HG02610 (cell line): ENCODE data around the gene STARD3.
A peak's percentile ranks its signal among the peaks of the same experiment; 100 is the strongest.
"Not testable (repeated sequence)": the region's sequence is repeated elsewhere in the genome, so short reads cannot be mapped to it uniquely, and the experiment has no call there.

Experiments used
- ATAC-seq: cut with Tn5 transposase; IDR thresholded peaks from one replicate; pipeline ENCODE4 v1.9.1; 2021; ENCODE audit warnings: mild to moderate bottlenecking, moderate library complexity; ENCODE audit not compliant: unreplicated experiment

STARD3 gene

DNA sequence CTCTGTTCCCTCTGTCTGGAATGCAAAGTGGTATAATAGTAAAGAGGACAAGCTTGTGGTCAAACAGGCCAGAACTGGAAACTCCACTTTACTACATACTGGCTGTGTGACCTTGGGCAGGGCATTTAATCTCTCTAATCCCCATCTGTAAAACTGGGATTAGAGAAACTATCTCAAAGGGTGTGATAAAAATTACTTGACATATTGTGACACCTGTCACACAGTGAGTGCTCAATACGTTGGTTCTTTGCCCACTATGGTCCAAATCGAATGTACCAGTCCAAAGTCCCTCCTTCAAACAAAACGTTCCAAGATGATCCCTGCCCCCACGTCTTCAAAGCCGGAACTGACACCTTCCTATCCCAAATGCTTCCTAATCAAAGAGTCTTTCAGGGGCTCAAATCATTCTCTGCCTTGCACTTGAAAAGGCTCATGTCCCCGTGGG lies 50.2 kb downstream of the STARD3 start:
- ATAC-seq, result no peak

DNA sequence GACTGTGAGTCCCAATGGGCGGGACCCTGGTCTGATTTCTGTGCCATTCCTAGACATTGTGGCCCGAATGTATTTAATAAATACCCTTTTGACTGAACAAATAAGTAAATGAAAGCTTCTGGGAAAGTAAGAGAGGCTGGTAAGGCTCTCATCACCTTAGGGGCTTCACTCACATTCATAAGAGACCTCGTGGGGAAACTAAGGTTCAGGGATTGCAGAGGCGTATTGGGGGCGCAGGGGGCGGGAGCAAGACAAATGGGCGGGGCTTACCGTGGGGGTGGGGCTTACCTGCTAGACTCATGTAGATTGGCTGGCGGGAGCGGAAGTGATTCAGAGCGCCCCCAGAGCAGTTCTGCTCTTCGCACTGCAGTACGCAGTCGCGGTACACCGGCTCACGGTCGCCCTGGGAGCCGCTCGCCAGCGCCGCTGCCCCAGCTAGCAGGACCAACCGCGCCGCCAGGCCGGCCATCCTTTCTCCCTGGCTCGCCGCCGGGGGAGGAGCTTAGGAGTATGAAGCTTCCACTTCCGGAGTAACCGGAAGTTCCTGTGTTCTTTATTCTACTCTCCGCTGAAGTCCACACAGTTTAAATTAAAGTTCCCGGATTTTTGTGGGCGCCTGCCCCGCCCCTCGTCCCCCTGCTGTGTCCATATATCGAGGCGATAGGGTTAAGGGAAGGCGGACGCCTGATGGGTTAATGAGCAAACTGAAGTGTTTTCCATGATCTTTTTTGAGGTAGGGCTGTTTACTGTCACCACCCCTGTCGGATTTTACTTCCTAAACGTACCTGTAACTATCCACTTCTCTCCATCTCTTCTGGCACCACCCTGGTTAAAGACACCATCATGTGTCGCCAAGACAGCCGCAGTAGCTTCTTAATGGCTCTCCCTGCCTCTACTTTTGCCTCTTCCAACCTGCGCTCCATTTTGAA lies 50.9 kb downstream of the STARD3 start, which contains the start of gene PGAP3:
Gene PGAP3, minus strand, starts transcription at position 512 of the 929 bp plus-strand sequence. Its CDS starts 43 bp downstream, at position 469.
- ATAC-seq, result peak; percentile 85

GRCh38 chr17:39688475-39688835 lies 51.5 kb downstream of the STARD3 start:
- ATAC-seq, result no peak

DNA sequence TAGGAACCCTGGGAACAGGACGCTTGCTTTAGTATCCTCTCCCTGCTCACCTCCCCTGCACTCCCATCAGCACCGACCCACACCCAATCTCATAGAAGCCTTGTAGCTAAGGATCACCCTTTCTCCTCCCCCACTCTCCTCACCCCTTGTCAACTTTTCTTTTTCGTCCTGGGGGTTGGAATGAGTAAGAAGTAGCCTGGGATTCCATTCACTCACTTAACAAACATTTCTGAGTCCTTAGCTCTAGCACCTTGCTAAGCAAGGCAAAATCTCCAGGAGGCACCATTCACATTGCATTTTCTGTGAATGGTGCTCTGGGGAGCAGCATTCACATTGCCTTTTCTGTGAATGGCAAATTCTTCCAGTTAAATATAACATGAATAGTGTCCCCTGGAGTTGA lies 52.0 kb downstream of the STARD3 start:
- no peak for ATAC-seq

GRCh38 chr17:39694593-39694992 lies 57.6 kb downstream of the STARD3 start:
- ATAC-seq, result no peak

DNA sequence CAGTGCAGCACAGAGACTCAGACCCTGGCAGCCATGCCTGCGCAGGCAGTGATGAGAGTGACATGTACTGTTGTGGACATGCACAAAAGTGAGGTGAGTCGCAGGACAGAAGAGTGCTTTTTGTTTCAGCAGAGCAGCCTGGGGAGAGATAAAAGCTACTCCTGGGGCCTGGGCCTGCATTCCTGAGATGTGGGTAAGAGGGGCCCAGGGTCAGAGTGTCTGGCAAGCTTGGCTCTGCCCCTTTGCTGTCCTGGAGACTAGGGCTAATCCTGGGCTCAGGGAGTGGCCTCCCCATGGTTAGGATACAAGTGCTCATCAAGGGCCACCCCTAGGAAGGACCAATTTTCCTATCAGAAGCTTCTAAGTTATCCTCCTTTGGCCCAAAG lies 58.1 kb downstream of the STARD3 start:
- no peak for ATAC-seq

GRCh38 chr17:39696731-39697130 lies 59.8 kb downstream of the STARD3 start:
- no peak for ATAC-seq

DNA sequence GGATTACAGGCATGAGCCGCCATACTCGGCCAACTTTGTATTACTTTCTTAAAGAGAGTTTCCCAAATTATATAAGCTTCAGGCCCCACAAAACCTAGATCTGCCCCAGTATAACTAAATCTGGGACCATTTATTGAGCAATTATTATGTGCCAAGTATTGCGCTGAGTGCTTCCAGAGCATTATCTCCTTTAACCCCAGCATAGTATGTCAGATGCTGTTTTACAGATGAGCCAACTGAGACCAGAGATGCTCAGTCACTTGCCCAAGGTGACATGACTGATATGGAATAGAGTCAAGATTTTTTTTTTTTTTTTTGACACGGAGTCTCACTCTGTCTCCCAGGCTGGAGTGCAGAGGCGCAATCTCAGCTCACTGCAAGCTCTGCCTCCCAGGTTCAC lies 61.0 kb downstream of the STARD3 start:
- ATAC-seq, result no peak

- not testable (repeated sequence) for ATAC-seq
These were observed 62.3 kb downstream of the STARD3 start for GRCh38 chr17:39699157-39699817.

GRCh38 chr17:39699818-39700147 lies 62.8 kb downstream of the STARD3 start, which contains the start of gene ERBB2:
Gene ERBB2, plus strand, starts transcription at chr17:39700064. Its CDS starts 175 bp downstream, at chr17:39700239.
- ATAC-seq, result no peak

- ATAC-seq, result no peak
These were observed 63.4 kb downstream of the STARD3 start for GRCh38 chr17:39700148-39700987.

DNA sequence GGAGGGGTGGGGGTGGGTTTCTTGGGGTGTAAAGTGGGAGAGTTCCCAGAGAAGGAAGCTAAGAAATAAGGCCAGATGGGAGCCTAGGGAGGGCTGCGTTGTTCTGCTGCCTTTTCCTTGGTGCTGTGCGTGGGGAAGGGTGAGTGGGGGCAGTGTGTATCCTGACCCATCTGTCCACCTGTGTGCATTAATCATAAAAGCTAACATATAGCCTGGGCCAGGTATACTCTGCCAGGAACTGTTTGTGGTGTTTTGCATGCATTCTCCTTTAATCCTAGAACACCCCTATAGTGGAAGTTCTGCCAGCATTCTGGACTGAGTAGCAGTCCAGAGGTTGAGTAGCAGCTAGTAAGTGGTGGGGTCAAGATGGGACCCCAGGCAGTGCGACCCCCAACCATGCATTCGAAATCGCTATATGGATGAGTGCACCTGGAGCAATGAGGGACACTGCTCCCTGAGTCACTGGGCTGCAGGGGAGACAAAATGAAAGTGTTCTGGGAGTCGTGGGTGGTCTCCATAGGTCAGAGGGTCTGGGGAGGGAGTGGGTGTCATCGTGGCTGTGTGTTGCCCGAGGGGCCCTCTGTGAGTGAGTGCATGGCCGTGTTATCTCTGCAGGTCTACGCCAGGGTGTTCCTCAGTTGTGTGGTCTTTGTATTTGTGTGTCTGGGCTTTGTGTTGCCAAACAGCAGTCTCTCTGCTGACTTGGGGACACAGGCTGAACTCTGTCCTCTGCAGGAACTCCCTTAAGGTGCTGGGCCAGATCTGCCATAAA lies 64.3 kb downstream of the STARD3 start:
- no peak for ATAC-seq

DNA sequence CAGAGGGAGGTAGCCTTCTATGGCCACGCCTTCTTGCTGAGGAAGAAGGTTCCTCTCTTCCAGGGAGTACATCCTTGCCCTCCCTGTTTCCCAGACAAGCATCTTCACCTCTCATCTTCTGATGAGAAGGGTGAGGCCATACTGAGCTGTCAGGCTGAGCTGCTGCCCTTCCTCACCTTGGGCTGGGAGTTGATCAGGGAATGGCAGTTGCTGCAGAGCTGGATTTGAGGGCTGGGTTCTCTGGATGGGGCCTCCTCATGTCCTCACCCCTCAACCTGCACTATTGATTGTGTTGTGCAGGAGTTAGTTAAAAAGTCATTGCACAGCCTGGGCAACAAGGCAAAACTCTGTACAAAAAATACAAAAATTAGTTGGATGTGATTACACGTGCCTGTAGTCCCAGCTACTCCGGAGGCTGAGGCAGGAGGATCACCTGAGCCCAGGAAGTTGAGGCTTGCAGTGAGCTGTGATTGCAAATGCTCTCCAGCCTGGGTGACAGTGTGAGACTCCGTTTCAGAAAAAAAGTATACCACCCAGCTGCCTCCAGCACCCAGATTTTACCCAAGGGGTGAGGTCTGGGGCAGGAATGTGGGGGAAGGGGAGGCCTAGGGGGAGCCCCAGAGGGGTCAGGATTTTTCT lies 65.0 kb downstream of the STARD3 start:
- no peak for ATAC-seq

- no peak for ATAC-seq
These were observed 66.3 kb downstream of the STARD3 start for GRCh38 chr17:39702901-39703893.

- no peak for ATAC-seq
These were observed 67.0 kb downstream of the STARD3 start for GRCh38 chr17:39703913-39704312.

DNA sequence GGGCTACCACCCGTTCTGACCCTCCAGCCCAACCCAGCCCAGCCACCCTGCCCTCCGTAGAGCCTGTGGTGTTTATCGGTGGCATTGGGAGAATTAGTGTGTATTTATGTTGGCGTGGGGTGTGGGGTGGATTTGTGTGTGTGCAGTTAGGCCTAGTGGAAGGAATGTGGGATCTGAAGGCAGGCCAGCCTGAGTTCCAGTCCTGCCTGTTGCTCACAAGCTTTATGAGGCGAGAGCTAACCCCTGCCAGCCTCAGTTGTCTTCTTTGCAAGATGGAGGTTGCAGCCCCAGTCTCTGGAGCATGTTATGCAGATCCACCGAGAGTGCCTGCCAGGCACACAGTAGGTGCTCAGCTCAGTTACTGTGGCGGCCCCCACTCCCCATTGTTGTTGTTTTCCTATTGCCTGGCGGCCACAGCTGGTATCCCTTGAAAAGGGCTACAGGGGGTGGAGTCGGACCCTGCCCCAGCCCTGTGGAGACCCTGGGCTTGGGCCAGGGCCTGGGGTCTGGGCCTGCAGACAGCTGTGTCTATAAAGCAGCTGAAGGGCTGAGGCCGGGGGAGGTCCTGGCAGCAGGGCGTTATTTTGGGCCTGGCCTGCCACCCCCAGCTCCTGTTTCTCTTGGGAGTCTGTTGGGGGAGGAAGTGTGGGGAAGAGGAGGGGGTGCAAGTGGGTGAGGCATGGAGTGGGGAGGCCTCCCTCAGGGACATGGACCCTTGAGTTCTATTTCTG lies 68.0 kb downstream of the STARD3 start:
- ATAC-seq, result no peak

DNA sequence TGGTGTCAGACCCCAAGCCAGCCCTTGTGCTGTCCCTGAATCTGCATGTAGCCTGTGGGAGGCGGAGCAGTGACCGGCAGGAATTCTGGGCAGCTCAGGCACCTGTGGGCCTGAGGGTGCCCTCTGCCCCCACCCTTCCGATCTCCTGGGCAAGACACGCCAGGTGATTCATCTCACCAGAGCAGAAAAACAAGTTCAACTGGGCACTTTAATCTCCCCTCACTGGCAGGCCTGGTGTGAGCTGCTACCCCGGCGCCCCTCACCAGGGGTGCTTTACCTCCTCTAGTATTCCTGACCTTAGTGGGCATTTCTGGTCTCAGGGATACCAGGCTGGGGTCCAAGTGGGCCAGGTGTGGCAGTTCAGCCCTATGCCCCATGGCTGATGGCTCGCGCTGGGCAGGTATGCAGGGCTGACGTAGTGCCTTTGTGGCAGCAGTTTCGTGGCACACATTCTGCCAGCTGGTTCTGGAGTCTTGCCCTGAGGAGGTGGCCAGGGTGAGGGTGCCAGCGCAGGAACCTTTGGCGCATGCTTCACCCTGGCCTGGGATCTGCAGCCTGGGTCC lies 68.9 kb downstream of the STARD3 start:
- no peak for ATAC-seq

DNA sequence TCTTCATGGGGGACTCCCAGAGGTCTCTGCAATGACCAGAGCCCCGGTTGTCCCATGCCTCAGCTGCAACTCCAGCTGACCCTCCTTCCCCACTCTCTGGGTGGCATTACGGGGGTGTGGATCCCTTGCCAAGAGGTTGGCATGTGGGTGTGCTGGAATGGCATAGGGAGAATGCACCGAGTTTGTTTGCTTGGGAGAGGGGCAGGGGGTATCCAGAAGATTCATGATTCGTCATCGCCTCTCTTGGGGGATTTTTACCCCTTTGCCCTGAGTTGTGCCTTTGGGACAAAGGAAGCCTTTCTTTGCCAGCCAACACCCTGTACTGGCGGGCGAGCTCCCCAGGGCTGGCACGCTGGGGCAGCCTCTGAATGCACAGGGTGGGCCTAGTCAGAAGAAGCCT lies 69.4 kb downstream of the STARD3 start:
- ATAC-seq, result no peak
